ENCODE results near the gene WDR31.

The WDR31 gene

GRCh38 chr9:113322671-113323070 lies 17.4 kb downstream of the WDR31 start:
- no peak overlapping the region for H3K27ac ChIP-seq (ENCODE audit: low read length)
- no peak overlapping the region for H3K9ac ChIP-seq (ENCODE audit: low read length)
- no peaks in the 10 kb centered on the region for H3K36me3 ChIP-seq (ENCODE audit: control insufficient read depth, low read depth, low read length)
- H3K4me1 ChIP-seq (ENCODE audit: control insufficient read depth, low read depth, low read length): no peaks in the 10 kb centered on the region
- no peaks in the 10 kb centered on the region for H3K27me3 ChIP-seq (ENCODE audit: control insufficient read depth, insufficient read depth, low read length)
- H3K9me3 ChIP-seq (ENCODE audit: control insufficient read depth, low read depth, low read length): no peaks in the 10 kb centered on the region
- H3K4me3 ChIP-seq (ENCODE audit: low read length): no peak overlapping the region

- no peaks in the 10 kb centered on the region for H3K9me3 ChIP-seq (ENCODE audit: control insufficient read depth, low read depth, low read length)
- no peaks in the 10 kb centered on the region for H3K4me1 ChIP-seq (ENCODE audit: control insufficient read depth, low read depth, low read length)
- no peaks in the 10 kb centered on the region for H3K27me3 ChIP-seq (ENCODE audit: control insufficient read depth, insufficient read depth, low read length)
- H3K9ac ChIP-seq (ENCODE audit: low read length): no peak overlapping the region
- no peaks in the 10 kb centered on the region for H3K36me3 ChIP-seq (ENCODE audit: control insufficient read depth, low read depth, low read length)
- no peak overlapping the region for H3K27ac ChIP-seq (ENCODE audit: low read length)
- no peak overlapping the region for H3K4me3 ChIP-seq (ENCODE audit: low read length)
Observed at GRCh38 chr9:113320051-113320450, 20.0 kb downstream of the WDR31 start.

- no peaks in the 10 kb centered on the region for H3K27me3 ChIP-seq (ENCODE audit: control insufficient read depth, insufficient read depth, low read length)
- H3K27ac ChIP-seq (ENCODE audit: low read length): no peak overlapping the region
- H3K9ac ChIP-seq (ENCODE audit: low read length): no peak overlapping the region
- H3K36me3 ChIP-seq (ENCODE audit: control insufficient read depth, low read depth, low read length): no peaks in the 10 kb centered on the region
- H3K4me1 ChIP-seq (ENCODE audit: control insufficient read depth, low read depth, low read length): no peaks in the 10 kb centered on the region
- no peak overlapping the region for H3K4me3 ChIP-seq (ENCODE audit: low read length)
- H3K9me3 ChIP-seq (ENCODE audit: control insufficient read depth, low read depth, low read length): no peaks in the 10 kb centered on the region
Observed at GRCh38 chr9:113319054-113319453, 21.0 kb downstream of the WDR31 start.

- Histone ChIP-seq H3K4me1 (ENCODE audit: control insufficient read depth, low read depth, low read length) (no peaks in the 10 kb centered on the region), H3K9me3 (ENCODE audit: control insufficient read depth, low read depth, low read length) (no peaks in the 10 kb centered on the region), H3K36me3 (ENCODE audit: control insufficient read depth, low read depth, low read length) (no peaks in the 10 kb centered on the region), H3K9ac (ENCODE audit: low read length) (no peak overlapping the region), H3K4me3 (ENCODE audit: low read length) (no peak overlapping the region), H3K27ac (ENCODE audit: low read length) (no peak overlapping the region), H3K27me3 (ENCODE audit: control insufficient read depth, insufficient read depth, low read length) (no peaks in the 10 kb centered on the region)
Observed at GRCh38 chr9:113317777-113318176, 22.3 kb downstream of the WDR31 start.

- Histone ChIP-seq H3K36me3 (ENCODE audit: control insufficient read depth, low read depth, low read length) (no peaks in the 10 kb centered on the region), H3K9me3 (ENCODE audit: control insufficient read depth, low read depth, low read length) (no peaks in the 10 kb centered on the region), H3K4me1 (ENCODE audit: control insufficient read depth, low read depth, low read length) (no peaks in the 10 kb centered on the region), H3K27ac (ENCODE audit: low read length) (no peak overlapping the region), H3K4me3 (ENCODE audit: low read length) (no peak overlapping the region), H3K9ac (ENCODE audit: low read length) (no peak overlapping the region), H3K27me3 (ENCODE audit: control insufficient read depth, insufficient read depth, low read length) (no peaks in the 10 kb centered on the region)
Observed at GRCh38 chr9:113316030-113316429, 24.0 kb downstream of the WDR31 start.

- Histone ChIP-seq H3K27me3 (ENCODE audit: control insufficient read depth, insufficient read depth, low read length) (no peaks in the 10 kb centered on the region), H3K36me3 (ENCODE audit: control insufficient read depth, low read depth, low read length) (no peaks in the 10 kb centered on the region), H3K9me3 (ENCODE audit: control insufficient read depth, low read depth, low read length) (no peaks in the 10 kb centered on the region), H3K4me1 (ENCODE audit: control insufficient read depth, low read depth, low read length) (no peaks in the 10 kb centered on the region), H3K9ac (ENCODE audit: low read length) (no peak overlapping the region), H3K4me3 (ENCODE audit: low read length) (no peak overlapping the region), H3K27ac (ENCODE audit: low read length) (no peak overlapping the region)
Observed at GRCh38 chr9:113315231-113315630, 24.8 kb downstream of the WDR31 start.

- no peak overlapping the region for H3K27ac ChIP-seq (ENCODE audit: low read length)
- H3K4me1 ChIP-seq (ENCODE audit: control insufficient read depth, low read depth, low read length): no peaks in the 10 kb centered on the region
- H3K9me3 ChIP-seq (ENCODE audit: control insufficient read depth, low read depth, low read length): no peaks in the 10 kb centered on the region
- H3K36me3 ChIP-seq (ENCODE audit: control insufficient read depth, low read depth, low read length): no peaks in the 10 kb centered on the region
- no peaks in the 10 kb centered on the region for H3K27me3 ChIP-seq (ENCODE audit: control insufficient read depth, insufficient read depth, low read length)
- H3K4me3 ChIP-seq (ENCODE audit: low read length): no peak overlapping the region
- no peak overlapping the region for H3K9ac ChIP-seq (ENCODE audit: low read length)
Observed at GRCh38 chr9:113313261-113313660, 26.8 kb downstream of the WDR31 start.

- Histone ChIP-seq H3K9ac (ENCODE audit: low read length) (no peak overlapping the region), H3K27me3 (ENCODE audit: control insufficient read depth, insufficient read depth, low read length) (no peaks in the 10 kb centered on the region), H3K4me1 (ENCODE audit: control insufficient read depth, low read depth, low read length) (no peaks in the 10 kb centered on the region), H3K4me3 (ENCODE audit: low read length) (no peak overlapping the region), H3K27ac (ENCODE audit: low read length) (no peak overlapping the region), H3K36me3 (ENCODE audit: control insufficient read depth, low read depth, low read length) (no peaks in the 10 kb centered on the region), H3K9me3 (ENCODE audit: control insufficient read depth, low read depth, low read length) (no peaks in the 10 kb centered on the region)
Observed at GRCh38 chr9:113311961-113312360, 28.1 kb downstream of the WDR31 start.

- no peaks in the 10 kb centered on the region for H3K4me1 ChIP-seq (ENCODE audit: control insufficient read depth, low read depth, low read length)
- H3K36me3 ChIP-seq (ENCODE audit: control insufficient read depth, low read depth, low read length): no peaks in the 10 kb centered on the region
- no peak overlapping the region for H3K27ac ChIP-seq (ENCODE audit: low read length)
- no peak overlapping the region for H3K4me3 ChIP-seq (ENCODE audit: low read length)
- H3K9me3 ChIP-seq (ENCODE audit: control insufficient read depth, low read depth, low read length): no peaks in the 10 kb centered on the region
- H3K27me3 ChIP-seq (ENCODE audit: control insufficient read depth, insufficient read depth, low read length): no peaks in the 10 kb centered on the region
- no peak overlapping the region for H3K9ac ChIP-seq (ENCODE audit: low read length)
Observed at GRCh38 chr9:113310538-113310937, 29.5 kb downstream of the WDR31 start.

GRCh38 chr9:113309204-113309813 lies 30.8 kb downstream of the WDR31 start:
- no peaks in the 10 kb centered on the region for H3K27me3 ChIP-seq (ENCODE audit: control insufficient read depth, insufficient read depth, low read length)
- H3K4me3 ChIP-seq (ENCODE audit: low read length): no peak overlapping the region
- no peaks in the 10 kb centered on the region for H3K36me3 ChIP-seq (ENCODE audit: control insufficient read depth, low read depth, low read length)
- H3K9ac ChIP-seq (ENCODE audit: low read length): no peak overlapping the region
- H3K4me1 ChIP-seq (ENCODE audit: control insufficient read depth, low read depth, low read length): no peaks in the 10 kb centered on the region
- H3K27ac ChIP-seq (ENCODE audit: low read length): no peak overlapping the region
- no peaks in the 10 kb centered on the region for H3K9me3 ChIP-seq (ENCODE audit: control insufficient read depth, low read depth, low read length)

GRCh38 chr9:113307396-113307975 lies 32.6 kb downstream of the WDR31 start:
- no peak overlapping the region for H3K4me3 ChIP-seq (ENCODE audit: low read length)
- H3K36me3 ChIP-seq (ENCODE audit: control insufficient read depth, low read depth, low read length): no peaks in the 10 kb centered on the region
- H3K27me3 ChIP-seq (ENCODE audit: control insufficient read depth, insufficient read depth, low read length): no peaks in the 10 kb centered on the region
- no peaks in the 10 kb centered on the region for H3K9me3 ChIP-seq (ENCODE audit: control insufficient read depth, low read depth, low read length)
- H3K9ac ChIP-seq (ENCODE audit: low read length): no peak overlapping the region
- H3K27ac ChIP-seq (ENCODE audit: low read length): no peak overlapping the region
- H3K4me1 ChIP-seq (ENCODE audit: control insufficient read depth, low read depth, low read length): no peaks in the 10 kb centered on the region

- Histone ChIP-seq H3K4me3 (ENCODE audit: low read length) (no peak overlapping the region), H3K9ac (ENCODE audit: low read length) (no peak overlapping the region), H3K36me3 (ENCODE audit: control insufficient read depth, low read depth, low read length) (no peaks in the 10 kb centered on the region), H3K4me1 (ENCODE audit: control insufficient read depth, low read depth, low read length) (no peaks in the 10 kb centered on the region), H3K27me3 (ENCODE audit: control insufficient read depth, insufficient read depth, low read length) (no peaks in the 10 kb centered on the region), H3K27ac (ENCODE audit: low read length) (no peak overlapping the region), H3K9me3 (ENCODE audit: control insufficient read depth, low read depth, low read length) (no peaks in the 10 kb centered on the region)
Observed at GRCh38 chr9:113306566-113306965, 33.5 kb downstream of the WDR31 start.
